ENCODE measurements around the gene LSAMP.

LSAMP gene

DNA sequence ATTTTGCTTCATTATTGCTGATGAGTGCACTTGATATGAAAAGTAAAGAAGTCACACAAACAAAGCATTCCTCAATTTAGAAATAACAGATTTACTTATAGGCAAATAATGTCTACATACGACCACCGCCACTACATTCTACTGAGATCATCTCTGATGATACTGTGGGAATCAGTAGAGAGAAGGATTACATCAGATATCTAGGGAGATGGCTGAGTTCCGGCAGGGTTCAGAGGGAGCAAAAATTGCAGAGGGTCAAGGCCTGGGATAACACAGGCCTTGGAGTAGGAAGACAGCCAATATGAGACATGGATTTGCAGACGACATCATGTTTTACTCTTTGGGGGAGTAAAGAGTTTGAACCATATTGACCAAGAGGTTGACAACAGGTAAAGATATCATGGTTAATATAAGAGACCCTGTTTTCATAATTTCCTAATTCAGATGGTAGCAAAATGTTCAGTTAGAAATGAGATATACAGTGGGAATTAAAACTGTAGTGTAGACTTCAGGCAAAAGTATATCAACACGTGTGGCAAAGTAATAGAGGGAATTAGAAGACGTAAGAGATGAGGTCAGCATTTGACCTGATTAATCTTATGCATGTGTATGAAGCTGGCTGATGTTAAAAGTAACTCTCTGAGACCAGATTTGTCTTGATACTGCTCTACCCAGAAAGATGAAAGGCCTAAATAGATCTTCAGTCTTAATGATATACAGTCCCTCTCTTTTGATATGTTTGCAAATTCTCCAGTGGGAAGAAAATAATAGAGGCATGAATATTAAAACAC lies 15.6 kb downstream of the LSAMP start:
- DNase-seq, result no peak

DNA sequence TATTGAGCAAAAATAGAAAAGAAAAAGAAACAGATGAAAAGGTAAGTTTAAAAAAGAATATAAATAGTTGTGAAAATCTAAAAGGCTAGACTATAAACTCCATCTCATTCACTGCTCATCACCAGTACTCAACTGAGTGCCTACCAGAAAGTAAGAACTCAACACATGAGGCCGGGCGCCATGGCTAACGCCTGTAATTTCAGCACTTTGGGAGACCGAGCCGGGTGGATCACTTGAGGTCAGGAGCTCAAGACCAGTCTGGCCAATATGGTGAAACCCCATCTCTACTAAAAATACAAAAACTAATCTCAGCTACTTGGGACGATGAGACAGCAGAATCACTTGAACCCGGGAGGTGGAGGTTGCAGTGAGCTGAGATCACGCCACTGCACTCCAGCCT lies 19.3 kb downstream of the LSAMP start:
- no peak for DNase-seq

DNA sequence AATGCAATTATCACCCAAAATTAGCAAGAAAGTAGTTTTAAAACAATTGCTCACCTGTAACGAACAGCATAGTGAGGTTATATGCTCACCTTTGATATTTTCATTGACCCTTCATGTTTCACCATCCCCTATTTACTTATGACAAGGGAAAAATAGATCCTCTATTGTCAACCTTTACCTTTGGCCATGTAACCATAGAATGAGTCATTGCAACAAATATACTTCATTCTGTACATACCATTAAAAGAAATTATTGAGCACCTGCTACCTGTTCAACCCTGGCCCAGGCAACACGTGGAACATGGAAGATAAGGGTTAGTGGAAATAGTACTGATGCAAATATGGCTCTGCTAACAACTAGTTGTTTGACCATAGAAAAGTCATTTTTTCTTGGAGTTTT lies 20.2 kb downstream of the LSAMP start:
- no peak for DNase-seq

DNA sequence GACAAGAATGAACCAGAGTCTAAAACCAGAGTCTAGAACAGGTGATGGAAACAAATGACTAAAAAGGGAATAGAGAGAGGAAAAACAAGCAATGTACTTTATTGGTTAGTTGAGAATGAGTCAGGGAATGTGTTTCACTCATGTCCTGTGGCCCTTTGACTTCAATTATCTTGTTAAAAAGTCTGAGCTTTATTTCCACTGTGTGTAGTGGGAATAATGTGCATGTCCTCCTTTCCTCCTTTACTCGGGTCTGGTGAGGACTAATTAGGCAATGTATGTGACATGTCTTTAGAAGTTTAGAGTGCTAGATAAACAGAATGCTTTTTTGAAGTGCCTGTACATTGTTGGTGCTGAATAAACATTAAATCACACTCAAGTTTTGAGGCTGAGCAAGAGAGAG lies 21.3 kb downstream of the LSAMP start:
- no peak for DNase-seq

DNA sequence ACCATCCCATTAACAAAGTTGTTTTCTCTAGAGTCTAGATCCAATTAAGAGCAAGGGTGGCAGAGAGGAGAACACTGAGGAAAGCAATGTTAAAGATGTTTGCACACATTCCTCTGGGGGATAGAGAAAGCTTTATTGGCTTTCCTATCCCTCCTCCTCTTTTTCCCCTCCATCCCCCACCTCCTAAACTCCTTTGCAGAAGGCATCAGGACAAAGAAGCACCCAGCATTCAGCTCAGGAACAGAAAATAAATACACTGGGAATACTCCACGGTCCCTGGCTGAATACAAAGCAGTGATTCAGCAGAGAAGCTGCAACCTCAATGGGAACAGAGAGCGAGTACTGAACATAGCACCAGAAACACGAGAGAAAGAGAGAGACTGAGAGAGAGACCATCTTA lies 21.9 kb downstream of the LSAMP start:
- no peak for DNase-seq

DNA sequence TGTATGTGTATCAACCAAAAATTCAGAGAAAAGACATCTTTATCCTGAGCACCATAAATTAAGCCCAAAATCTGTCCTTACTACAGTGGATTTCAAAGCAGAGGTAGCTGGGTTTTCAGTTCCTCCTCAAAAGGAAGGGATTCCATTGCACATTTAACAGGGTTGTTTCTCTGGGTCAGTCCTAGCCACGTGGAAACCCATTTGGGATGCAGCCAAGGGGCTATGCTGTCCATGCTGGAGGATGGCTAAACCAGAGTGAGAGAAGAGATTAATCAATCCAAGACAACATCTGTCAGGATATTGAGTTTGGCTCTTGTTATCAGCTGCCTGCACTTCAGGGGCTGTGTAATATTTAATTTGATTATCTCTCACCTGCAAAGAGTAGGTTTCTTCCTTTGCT lies 28.1 kb downstream of the LSAMP start:
- no peak for DNase-seq

DNA sequence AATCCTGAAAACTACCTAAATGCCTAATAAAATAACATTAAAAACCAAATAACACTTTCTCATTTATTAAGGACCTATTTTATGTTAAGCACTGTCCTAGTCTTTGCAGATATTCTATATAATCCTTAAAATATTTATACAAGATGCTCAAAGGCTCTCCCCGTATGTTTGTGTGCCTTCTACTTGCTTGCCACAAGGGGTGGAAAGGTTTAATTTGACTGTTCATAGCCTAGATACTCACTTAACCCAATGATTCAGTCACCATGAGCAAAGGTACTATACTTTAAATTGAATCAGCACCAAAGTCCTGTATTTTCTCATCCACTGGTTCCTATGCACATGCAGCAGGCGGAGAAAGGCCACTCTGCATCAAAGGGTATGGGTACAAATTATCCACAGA lies 32.0 kb downstream of the LSAMP start:
- DNase-seq, result no peak

DNA sequence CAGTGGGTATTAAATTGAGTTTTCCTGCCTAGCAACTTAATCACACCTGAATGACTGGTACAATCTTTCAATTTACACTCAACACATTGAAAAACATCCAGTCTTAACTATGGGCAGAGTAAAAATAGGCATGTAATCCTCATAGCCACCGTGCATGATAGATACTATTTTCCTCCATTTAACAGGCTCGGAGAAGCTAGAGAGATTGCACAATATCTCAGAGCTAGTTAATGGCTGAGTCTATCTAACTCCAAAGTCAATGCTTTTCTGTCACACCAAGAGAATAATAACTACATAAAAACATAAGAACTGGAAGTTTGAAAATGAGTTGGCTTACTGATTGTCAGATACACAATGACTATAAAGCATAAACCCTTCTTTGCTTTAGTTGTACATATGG lies 36.8 kb downstream of the LSAMP start:
- no peak for DNase-seq

DNA sequence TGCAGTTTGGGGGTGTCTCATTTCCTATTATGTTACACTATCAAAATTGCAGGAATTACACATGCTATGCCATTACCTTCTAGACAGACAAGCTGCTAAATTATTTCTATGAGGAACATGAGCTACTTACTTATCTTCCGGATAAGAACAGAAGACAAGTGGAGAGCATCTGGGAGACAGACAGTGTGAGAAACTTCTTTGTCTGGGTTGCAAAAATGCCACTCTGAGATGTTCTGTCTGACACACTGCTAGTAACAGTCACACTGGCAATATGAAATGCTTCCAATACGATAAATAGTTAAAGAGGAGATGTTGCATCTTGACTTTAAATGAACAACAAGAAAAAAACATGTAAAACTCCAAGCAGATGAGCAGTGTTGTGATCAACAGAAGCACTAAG lies 40.1 kb downstream of the LSAMP start:
- no peak for DNase-seq

DNA sequence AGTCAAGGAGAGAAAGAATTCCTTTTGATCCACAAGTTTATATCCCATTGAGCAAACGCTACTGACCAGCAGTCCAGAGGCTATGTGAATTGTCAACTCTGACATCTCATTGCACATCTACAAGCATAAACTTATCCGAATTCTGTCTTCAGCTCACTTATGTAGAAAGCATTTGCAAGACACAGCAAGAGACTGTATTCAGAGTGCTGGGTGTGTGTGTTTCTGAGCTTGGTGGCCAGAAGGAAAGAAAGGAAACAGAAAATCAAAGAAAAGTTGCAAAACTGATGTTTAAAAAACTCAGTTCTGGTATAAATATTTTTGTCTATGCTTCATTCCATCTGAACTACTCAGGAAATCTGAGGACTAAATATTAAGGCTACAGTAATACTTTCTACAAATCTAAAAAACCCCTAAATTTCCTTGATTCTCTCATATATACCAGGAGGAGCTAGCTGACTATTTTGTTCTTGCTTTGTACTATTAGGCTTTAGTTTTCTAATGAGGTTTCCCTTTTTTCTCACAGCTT lies 45.5 kb downstream of the LSAMP start:
- no peak for DNase-seq

DNA sequence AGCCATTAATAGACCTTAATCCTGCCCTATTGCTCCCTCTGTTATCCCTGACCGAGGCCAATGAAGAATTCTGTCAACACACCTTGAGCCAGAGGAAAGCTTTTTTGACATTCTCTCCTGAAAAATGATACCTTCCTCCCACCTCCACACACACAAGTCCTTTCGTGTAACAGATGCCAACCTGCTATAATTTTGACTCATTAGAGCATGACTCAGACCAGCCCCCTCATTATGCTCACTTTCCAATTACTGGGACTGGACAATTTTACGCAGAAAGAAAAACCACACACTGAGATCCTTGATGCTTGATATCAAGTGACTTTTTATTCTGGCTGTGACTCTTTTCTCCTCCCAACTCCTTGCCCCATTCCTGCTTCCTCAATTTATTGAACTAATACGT lies 50.9 kb downstream of the LSAMP start:
- peak; percentile 90 for DNase-seq

DNA sequence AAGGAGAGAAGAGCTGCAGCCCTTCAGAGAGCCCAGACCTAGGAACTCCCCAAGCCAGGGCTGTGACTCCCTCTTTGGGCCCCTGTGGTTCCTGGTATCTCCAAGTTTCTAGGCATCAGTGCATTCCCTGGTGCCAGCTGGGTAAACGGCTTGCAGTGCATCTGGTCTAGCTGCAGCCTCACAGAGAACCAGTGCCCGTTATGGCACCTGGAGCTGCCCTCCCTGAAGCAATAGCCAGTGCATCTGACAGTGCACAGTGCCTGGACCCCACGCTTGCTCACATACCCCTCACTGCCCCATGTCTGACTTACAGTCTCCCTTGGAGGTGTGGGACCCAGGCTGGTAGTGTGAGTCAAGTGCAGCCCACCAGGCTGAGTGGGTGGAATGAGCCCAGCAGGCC lies 52.1 kb downstream of the LSAMP start:
- no peak for DNase-seq

DNA sequence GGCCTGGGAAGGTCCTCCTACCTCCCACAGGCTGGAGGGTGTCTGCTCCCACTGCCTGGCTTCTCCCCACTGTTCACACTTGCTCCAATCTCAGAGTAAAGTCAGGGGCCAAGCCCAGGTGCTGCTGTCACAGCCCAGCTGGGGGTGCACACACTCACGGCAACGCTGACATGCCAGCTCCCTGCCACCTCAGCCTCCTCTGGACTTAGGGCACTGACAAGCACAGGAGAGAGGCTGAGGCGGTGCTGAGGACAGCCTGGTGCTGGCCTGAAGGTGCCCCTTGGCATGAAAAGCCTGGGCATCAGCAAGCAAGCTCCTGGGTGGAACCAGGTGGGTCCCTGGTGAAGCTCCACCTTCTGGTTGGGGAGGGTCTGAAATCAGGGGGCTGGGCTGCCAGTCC lies 53.0 kb downstream of the LSAMP start:
- no peak for DNase-seq

DNA sequence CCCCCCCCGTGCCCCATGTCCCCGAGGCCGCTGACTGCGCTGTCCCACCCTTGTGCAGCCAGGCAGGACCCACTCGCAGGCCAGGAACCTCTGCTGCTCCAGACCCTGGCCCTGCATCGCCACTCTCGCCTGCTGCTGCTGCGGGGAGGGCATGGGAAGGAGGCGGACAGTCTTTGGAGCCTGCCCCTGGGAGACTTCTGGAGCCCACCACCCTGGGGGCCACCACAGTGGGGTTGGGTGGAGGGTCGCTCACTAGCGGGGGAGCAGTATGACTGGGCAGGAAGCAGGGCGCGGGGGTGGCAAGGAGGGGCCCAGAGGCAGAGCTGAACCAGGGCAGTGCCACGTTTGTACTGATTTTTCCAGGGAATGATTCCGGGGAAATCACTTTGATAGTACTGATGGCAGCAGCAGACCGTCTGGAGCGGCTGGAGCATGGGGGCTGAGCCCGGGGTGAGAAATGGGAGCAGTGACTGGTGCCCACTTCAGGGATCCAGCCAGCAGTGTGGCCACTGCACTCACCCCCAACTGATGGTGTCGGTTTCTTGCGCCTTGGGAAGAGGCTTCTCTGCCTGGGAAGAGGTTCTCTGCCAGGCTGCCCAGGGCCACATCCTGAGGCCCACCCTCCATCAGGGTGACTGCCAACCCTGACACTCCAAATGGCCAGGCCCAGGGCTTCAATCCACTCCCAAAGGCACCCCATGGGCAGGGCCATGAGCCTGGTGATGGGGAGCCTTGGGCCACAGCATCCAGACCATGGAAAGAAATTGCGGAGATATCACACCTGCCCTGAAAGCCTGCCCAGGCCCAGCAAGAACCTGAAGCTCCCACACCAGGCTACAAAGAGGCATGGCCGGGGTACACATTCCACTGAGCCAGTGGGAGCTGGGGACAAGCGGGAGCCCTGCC lies 53.7 kb downstream of the LSAMP start:
- no peak for DNase-seq

DNA sequence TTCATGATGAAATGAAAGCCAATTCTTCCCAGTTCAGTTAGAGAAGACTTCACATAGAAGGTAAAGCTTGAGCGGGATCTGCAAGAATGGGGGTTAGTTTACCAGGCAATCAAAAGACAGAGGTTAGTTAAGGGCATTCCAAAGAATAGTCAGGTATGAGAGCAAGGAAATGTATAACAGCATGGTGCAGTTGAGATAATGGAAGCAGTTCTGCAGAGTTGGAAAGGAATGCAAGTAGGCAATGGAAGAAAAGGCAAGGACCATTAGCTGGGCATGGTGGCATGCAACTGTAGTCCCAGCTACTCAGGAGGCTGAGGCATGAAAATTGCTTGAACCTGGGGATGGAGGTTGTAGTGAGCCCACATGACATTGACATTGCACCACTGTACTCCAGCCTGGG lies 55.0 kb downstream of the LSAMP start:
- no peak for DNase-seq

DNA sequence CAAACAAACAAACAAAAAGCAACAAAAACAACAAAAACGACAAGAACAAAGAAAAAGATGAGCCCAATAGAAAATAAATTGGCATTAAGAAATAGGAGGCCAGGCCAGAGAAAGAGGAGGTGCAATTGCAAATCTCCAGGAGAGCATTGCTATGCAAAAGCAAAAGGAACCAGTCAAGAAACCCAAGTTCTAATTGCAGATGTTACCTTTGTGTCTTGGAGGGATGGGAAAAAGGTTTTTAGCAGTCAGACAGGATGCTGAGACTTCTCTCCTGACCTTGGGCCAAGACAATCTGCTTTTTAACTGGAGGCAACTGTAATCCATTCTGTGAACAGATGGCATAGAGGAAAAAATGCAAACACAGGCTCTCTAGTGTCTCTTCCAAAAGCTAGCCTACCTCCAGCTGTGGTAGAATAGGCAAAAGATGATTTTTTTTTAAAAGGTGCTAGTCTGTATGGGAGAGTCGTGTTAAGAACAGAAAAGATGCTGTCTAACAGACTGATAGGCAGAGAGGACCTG lies 56.4 kb downstream of the LSAMP start:
- DNase-seq, result no peak

DNA sequence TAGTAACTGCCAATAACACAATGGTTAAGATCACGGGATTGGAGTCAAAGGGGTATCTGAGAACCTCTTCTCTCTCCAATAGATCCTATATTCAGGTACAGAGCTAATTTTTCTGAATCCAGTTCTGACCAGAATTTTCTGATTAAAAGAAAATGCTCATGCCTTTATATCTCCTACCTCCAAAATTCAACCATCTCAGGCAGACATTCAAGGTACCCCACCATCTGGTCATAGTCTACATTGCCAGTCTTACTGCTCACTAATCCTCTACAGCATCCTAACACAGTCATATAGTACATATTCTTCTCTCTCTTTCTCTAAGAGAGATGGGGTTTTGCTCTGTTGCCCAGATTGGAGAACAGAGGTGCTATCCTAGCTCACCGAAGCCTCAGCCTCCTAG lies 59.1 kb downstream of the LSAMP start:
- DNase-seq, result no peak

DNA sequence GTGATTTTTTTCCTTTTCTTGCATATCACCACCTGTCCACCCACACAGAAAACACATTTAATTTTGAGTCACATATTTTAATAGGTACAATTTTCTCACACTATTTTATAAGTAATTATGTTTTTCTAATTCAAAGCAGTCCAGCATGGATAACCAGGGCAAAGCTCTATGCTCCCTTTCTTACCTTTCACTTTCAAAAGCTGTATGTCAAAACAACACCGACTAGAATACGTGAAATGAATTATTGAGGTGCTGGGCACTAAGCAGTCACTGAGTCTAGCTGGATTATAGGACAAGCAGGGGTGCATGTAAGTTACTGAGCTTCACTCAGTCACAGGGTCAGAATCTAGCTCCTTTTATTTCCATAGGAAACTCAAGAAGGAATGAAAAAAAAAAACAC lies 60.6 kb downstream of the LSAMP start:
- DNase-seq, result no peak

DNA sequence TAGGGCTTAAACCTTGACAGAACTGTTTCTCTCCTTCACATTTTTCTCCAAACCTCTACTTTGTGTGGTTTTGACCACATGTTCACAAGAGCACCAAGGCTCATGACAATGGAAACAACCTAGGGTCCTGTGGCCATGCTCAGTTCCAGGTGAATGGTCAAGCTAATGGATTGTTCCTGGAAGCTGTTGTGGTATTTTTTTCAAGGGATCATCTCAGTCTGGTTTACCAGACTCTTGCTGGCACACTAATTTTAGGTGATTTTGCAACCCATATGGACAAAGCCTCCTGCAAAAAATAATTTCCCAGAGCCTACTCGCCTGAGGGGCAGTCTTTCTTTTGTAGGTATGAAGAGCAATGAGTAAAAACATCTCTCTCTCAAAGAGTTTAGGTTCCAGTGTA lies 67.2 kb downstream of the LSAMP start:
- DNase-seq, result no peak

DNA sequence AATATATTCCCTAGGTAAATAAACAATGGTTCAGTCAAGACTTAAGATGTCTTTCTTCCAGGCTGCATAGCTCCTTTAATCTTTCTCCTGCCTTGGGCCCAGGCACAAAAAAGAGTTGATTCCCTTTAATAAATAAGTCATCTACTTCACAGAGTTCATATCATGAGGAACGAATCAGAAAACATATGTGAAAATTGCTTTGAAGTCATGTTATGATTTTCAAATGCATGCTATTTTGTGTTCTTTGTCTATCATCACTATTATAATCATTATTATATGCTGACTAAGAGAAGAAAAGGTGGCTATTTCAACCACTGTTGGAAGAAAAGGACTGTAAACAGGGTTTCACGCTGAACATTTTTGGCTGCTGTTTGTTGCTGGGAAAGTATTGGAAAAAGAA lies 70.4 kb downstream of the LSAMP start:
- no peak for DNase-seq

DNA sequence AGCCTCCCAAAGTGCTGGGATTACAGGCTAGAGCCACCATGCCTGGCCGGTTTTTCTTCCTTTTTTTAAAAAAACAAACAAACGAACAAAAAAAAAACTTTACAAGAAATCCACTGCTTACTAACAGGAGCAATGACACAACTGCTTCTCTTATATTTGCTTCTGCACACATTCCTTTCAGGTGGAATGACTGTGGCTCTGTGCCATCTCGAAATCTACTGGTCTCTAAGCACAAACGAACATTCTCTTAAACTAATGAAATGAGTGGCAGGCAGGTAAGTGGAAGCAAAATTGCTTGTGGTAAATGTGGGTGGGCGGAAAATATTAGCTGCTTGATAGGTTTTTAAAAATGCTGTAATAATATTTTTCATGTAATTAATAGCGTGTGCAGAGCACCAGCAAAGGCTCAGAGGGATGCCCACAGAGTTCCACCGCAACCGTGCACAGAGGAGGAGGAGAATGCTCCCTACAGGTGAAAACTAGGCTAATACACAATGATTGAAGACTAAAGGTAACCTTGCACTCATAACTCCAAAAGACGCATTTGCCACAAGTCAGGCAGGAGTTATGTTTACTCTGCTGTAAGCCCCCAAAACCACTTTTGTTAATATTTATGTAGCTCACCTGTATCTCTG lies 77.4 kb downstream of the LSAMP start:
- DNase-seq, result no peak

DNA sequence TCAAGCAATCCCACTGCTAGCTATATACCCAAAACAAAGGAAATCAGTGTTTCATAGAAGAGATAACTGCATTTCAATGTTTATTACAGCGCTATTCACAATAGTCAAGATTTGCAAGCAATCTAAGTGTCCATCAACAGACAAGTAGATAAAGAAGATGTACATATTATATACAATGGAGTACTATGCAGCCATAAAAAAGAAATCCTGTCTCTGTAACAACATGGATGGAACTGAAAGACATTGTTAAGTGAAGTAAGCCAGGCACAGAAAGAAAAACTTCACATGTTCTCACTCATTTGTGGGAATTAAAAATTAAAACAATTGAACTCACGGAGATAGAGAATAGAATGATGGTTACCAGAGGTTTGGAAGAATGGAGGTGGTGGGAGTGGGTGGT lies 89.2 kb downstream of the LSAMP start:
- no peak for DNase-seq

DNA sequence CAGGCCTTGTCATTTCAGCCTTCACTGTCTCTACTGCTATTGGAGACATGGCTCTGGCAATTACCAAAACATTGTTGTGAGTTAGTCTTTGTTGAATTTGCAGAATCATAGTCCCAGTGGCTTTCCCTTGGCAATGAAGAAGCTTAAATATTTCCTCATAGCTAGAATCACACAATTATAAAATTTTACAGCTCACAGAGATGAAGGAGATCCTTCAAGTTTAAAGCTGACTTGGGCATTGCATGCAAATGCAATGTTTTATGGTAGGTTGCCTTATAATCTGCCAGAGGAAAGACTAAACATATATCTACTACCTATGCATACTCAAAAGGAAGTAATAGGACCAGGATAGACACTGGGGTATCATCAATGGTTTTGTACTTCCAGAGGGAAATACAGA lies 90.9 kb downstream of the LSAMP start:
- DNase-seq, result no peak
